ENCODE data around the gene EHHADH.
"Not testable (repeated sequence)": the region's sequence is repeated elsewhere in the genome, so short reads cannot be mapped to it uniquely, and the experiment has no call there.

Gene EHHADH

DNA sequence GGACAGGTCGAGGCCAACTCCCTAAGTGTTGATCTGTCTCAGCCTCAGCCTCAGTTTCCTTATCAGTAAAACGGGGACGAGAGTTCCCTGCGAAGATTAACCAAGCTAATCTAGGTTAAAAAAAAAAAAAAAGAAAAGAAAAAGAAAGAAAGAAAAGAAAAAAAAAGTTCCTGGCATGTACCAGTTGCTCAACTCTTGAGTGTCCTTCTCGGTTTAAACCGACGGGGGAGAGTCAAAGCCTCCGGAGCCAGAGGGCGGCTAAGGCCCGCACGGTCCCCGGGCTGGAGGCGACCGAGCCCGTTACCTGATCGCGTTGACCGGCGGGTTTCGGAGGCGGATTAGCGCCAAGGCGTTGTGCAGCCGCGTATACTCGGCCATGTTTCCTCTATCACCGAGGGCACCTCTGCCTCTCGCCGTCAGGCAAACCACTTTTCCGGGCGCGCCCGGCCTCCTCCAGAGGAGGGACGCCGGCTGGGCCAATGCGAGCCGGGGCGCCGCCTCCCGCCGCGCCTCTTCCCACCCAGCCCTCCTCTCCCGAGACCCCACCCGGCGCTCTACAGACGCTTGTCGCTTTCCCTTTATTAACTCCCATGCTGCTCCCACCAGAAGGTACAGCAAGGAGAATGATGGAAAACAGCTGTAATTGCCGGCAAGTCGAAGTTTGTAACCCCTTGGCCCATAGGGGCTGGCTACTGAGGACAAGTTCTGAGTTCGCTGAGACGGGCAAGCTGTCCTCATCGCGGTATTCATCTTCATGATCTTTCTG lies at the start of gene EHHADH:
TSS of gene EHHADH (minus strand) at position 405 of the 766 bp plus-strand sequence. CDS start at position 378, 27 bp downstream.
- peak; percentile 86 for DNase-seq

- DNase-seq: not testable (repeated sequence)
Observed at GRCh38 chr3:185299918-185300426, 46.1 kb upstream of the EHHADH start.

GRCh38 chr3:185297867-185298266 lies 44.0 kb upstream of the EHHADH start:
- no peak for DNase-seq

- no peak for DNase-seq
Observed at GRCh38 chr3:185292238-185292637, 38.4 kb upstream of the EHHADH start.

GRCh38 chr3:185290266-185290665 lies 36.4 kb upstream of the EHHADH start:
- DNase-seq: no peak

DNA sequence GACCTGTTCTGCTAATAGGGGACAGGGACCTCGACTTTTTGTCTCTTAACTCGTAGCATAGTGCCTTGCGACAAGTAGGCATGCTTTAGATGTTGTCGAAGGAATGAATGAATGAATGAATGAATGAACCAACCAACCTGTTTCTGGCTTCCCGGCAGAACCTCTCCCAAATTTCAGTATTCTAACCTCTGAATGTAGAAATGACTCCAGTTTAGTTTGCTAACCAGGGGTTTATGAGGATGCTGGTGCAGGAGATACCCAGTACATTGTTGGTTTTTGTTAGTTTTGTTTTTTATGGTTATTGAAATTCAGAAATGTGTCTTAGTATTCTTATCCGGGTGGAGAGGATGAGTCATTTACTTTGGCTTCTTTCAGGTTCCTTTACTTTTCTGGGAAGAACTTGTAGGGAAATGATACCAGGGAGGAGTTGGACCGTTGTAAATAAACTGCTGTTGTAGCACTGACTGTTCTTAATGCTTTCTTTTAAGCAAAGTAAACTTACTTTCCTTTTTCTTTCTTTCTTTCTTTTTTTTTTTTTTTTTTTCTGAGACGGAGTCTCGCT lies 29.6 kb upstream of the EHHADH start:
- DNase-seq: no peak

GRCh38 chr3:185282696-185283373 lies 29.0 kb upstream of the EHHADH start:
- peak; percentile 84 for DNase-seq

- no peak for DNase-seq
Observed at GRCh38 chr3:185280572-185281365, 26.9 kb upstream of the EHHADH start.

GRCh38 chr3:185279587-185280138 lies 25.8 kb upstream of the EHHADH start:
- no peak for DNase-seq

GRCh38 chr3:185276415-185276814 lies 22.6 kb upstream of the EHHADH start:
- DNase-seq: no peak

DNA sequence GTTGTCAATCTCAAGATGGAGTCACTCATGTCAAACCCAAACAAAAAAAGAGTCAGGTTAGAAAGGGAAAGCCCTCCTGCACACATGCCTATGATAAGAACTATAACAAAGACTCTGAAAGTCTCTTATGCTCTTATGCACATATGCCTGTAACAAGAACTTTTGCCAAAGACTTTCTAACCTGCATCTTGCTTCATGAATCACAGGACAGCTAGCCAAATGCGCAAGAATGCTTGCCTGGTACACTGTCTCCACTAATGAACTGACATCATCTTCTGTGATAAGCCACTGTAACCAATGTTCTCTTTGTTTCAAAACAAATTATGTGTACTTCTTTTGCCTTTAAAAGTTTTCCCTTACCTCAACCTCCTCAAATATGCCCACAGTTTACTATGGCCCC lies 18.2 kb upstream of the EHHADH start:
- no peak for DNase-seq

DNA sequence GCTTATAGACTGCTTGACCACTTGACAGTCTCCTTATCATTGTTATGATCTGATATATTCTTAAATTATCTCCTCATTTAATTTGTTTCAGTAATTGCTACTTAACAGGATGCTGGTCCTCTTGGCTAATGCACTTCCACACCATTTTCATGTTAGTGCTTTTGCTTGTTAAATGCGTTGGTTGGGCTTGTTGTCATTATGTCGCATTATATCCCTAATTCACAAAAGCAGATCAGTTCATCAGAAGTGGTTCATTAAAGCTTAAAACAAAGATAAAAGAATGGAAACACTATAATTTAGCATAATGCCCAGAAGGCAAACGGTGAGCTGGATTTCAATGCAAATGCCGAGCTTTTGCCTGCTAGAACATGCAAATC lies 17.1 kb upstream of the EHHADH start:
- DNase-seq: no peak

DNA sequence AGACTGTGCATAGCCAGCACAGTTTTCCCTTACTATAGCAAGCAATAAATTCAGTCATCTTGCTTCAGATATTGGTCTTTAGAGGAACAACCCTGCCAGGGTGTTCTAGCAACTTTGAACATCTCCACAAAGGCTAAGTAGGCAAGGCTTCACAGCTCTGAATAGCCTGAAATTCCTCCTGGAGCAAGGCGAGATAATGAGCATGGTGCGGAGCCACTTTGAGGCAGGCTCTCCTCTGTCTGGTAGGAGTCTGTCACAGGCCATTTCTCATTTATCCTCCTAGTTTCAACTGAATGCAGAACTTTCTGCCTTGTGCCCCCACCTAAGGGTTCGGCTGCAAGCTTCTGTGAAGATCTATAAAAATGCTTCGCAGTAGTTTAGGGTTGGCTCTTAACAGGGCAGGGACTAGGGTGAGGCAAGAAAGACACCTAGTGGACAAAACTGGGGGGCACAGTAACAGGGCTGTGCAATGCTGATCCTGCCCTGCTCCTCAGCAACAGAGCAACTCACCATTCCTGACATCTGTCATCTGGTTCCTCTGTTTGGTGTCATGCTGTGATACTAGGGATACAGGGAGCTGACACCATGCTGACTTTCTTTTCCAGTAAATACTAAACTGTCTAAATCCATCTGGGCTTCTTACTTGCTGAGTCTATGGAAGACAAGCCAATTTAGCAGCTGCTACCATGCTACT lies 16.6 kb upstream of the EHHADH start:
- DNase-seq: peak; percentile 44

DNA sequence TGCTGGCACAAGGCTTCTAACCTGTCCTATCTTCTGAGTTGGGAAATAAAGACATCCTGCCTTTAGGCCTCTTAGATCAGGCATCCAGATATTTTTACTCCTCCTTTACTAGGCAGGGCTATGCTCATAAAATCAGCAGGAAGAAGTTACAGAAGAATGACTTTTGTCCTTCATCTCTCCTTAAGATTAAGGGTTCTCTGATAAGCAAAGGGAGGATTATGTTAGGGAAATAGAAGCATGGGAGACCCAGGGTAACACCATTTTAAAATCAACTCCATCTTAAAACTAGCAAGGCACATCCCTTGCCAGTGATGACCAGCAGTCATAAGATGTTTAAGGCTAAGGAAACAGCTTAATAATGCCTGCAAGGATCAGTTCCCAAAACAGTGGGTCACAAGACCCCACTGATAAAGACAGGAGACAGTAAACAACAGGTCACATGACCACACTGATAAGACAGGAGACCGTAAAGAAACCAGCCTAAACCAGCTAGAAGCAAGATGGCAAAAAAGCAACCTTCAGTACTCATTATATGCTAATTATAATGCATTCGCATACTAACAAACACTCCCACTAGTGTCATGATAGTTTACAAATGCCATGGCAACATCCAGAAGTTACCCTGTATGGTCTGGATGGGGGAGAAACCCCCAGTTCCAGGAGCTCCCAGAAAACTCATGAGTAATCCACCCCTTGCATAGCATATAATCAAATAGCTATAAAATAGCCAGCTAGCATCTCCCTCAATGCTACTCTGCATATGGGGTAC lies 14.5 kb upstream of the EHHADH start:
- no peak for DNase-seq

GRCh38 chr3:185267193-185267592 lies 13.3 kb upstream of the EHHADH start:
- no peak for DNase-seq

DNA sequence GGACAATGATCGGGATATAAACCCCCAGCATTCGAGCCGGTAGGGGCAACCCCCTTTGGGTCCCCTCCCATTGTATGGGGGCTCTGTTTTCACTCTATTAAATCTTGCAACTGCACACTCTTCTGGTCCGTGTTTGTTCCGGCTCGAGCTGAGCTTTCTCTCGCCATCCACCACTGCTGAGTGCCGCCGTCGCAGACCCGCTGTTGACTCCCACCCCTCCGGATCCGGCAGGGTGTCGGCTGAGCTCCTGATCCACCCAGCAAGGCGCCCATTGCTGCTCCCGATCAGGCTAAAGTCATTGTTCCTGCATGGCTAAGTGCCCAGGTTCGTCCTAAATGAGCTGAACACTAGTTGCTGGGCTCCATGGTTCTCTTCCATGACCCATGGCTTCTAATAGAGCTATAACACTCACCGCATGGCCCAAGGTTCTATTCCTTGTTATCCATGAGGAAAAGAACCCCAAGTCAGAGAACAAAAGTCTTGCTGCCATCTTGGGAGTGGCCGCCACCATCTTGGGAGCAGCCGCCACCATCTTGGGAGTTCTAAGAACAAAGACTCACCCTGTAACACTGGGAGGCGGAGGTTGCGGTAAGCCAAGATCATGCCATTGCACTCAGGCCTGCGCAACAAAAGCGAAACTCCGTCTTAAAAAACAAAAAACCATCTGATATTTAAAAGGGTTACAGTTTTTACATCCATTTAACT lies 11.2 kb upstream of the EHHADH start:
- no peak for DNase-seq

GRCh38 chr3:185263423-185263822 lies 9.6 kb upstream of the EHHADH start:
- no peak for DNase-seq

- no peak for DNase-seq
Observed at GRCh38 chr3:185257334-185257733, 3.5 kb upstream of the EHHADH start.

DNA sequence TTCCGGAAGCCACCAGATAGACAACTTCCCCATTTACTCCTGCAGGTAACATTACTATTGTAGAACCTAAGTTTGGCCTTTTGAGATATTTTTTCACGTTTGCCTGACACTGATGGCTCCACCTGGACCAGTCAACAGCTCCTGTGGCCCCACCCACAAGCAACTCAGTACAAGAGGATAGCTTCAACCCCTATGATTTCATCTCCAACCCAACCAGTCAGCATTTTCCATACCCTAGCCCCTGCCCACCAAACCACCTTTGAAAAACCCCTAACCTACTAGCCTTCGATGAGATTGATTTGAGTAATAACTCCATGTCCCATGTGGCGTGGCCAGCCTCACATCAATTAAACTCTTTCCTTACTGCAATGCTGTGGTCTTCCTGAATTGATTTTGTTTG lies 950 bp upstream of the EHHADH start:
- DNase-seq: no peak

DNA sequence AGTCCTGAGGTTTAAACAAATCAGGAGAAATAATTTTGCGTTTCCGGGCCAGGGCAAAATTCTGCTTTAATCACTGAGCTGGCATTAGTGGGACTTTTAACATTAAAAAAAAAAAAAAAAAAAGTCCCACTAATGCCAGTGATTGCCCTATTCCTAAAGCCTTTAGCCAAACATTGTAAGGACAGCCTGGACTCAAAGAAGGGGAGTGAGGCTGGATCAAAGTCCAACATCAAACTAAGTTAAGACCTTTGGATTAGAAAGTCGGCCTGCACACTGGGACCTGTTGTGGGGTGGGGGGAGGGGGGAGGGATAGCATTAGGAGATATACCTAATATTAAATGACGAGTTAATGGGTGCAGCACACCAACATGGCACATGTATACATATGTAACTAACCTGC lies 716 bp downstream of the EHHADH start:
- DNase-seq: not testable (repeated sequence)

- DNase-seq: no peak
Observed at GRCh38 chr3:185251272-185251671, 2.6 kb downstream of the EHHADH start.
